HG02678 (cell line): ENCODE data around the gene METAP1D.
A peak's percentile ranks its signal among the peaks of the same experiment; 100 is the strongest.
"Not testable (repeated sequence)": the region's sequence is repeated elsewhere in the genome, so short reads cannot be mapped to it uniquely, and the experiment has no call there.

Experiments
- ATAC-seq: cut with Tn5 transposase; IDR thresholded peaks from one replicate; pipeline ENCODE4 v1.9.1; 2021; ENCODE audit warnings: mild to moderate bottlenecking, moderate library complexity; ENCODE audit not compliant: unreplicated experiment

METAP1D gene

GRCh38 chr2:171996021-171996420 lies 3.7 kb upstream of the METAP1D start:
- no peak for ATAC-seq

GRCh38 chr2:171997031-171997430 lies 2.7 kb upstream of the METAP1D start:
- not testable (repeated sequence) for ATAC-seq

- ATAC-seq, result no peak
Measured at GRCh38 chr2:171999161-171999560, 592 bp upstream of the METAP1D start.

DNA sequence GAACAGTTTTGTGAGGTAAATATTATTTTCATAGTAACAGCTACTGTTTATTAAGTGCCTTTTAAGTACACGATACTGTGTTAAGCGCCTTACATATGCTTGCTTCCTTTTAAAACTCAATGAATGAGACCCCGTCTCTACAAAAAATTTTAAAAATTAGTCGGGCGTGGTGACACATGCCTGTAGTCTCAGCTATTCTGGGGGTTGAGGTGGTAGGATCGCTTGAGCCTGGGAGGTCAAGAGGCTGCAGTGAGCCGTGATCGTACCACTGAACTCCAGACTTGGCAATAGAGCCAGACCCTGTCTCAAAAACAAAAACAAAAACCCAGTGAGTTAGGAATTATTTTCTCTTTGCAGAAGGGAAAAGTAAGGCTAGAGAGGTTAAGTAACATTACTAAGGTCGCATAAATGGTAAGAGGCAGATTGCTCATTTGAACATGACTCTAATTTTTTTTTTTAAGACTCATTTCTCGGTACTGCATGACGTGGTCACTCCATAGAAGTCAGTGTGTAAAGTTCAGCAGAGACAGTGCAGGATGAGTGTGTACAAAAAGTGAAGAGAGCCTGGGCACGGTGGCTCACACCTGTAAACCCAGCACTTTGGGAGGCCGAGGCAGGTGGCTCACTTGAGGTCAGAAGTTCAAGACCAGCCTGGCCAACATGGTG lies 1.1 kb downstream of the METAP1D start:
- no peak for ATAC-seq

DNA sequence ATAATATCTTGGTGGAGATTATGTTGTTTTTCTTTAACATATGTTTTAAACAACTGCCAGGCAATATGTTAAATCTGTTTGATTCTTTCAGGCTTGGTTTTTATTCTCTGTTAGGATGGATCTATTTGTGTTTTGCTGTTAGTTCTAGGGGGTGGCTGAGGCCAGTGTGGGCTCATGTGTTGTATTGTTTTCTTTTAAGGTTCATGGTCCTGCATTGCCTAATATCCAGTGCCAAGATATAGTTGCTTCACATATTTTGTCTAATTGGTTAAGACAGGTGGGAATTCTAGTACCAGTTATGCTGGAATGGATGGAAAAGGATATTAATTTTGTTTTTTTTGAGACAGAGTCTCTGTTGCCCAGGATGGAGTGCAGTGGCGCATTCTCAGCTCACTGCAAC lies 7.6 kb downstream of the METAP1D start:
- no peak for ATAC-seq

GRCh38 chr2:172009823-172010222 lies 10.1 kb downstream of the METAP1D start:
- ATAC-seq, result no peak

GRCh38 chr2:172011812-172012575 lies 12.2 kb downstream of the METAP1D start:
- ATAC-seq, result no peak

DNA sequence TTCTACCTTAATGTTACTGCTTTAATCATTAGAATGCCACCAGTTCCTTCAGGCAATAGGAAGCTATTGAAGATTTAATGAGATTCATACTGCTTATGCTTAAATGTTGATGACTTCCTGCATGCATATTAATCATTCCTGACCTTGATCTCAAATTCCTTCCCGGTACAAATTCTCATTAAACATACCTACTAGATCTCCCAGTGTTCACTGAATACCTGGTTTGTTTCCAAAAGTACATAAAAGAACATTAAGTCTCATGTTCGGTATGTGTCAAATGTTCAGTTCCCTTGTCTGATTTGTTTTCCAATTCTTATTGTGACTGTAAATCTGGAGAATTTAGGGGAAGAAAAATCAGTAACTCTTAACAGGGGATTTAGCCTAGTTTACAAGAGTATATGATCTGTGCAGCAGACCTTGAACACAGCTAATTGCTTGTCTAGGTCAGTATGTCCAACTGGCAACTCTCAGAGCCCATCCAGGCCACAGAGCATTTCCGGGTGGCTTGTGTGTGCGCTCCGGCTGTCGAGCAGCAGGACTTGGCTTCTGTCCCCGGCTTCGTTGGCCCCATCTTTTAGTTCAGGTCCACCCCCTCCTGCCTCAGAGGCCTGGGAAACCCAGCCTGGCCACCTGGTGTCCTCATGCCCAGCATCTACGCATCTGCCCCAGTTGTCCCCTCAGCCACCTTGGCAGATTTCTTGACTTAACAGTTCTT lies 13.1 kb downstream of the METAP1D start:
- ATAC-seq, result no peak

- ATAC-seq, result peak; percentile 78
Measured at GRCh38 chr2:172013396-172013795, 13.6 kb downstream of the METAP1D start.

DNA sequence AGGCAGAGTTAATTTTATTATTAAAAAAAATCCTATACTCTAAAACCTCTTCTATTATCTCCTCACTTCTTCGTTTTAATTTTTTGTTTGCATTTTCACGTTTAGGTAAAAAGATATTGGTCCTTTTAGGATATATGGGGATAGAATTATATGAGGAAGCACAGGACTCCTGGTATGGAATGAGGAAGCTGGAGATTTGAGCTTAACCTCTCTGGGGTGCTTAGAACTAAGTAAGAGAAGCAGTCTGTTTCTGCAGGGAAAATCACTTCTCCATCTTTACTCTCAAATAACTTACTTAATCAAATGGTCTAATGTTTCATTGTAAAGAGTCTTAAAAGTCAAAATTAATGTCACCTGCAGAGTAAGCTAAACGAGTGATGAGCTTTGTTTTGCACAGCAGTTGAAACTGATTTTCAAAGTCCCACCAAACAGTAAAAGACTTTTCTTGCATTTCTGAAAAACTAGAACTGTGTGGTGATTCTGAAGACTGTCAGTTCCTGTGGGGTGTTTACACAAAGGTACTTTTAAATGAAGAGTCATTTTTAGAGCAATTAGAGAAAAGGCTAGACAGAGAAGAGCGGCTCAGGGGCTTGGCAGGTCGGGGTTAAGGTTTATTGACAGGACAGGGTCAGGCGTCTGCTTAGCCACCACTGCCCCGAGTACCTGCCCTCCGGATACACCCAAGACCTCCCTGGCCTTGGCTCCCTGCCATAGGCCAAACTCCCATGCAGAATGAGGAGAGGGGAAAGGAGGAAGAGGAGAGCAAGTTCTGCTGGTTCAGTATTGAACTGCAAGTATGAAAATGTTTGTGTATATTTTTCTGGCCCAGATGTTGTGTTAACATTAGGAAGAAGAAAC lies 21.6 kb downstream of the METAP1D start:
- no peak for ATAC-seq

GRCh38 chr2:172021955-172022354 lies 22.2 kb downstream of the METAP1D start:
- ATAC-seq, result no peak

DNA sequence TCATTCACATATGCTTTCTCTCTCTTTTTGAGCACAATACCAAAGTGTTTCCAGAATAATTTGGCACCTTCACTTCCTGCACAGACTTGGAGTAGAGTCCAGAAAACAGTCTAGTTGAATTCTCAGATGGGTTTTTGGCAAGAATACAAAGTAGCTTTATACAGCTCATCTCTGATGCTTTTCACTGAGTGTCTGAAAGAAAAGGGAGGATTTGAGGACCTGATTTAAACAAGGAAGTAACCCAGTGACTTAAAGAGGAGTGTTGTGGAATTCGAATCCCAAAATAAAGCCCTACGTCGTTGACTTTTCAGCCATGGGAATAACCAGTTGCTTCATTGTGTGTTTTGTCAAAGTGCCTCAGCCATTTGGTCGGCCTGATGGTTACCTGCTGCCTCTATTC lies 31.8 kb downstream of the METAP1D start:
- ATAC-seq, result no peak

- ATAC-seq, result no peak
Measured at GRCh38 chr2:172038121-172038520, 38.4 kb downstream of the METAP1D start.

GRCh38 chr2:172038604-172039003 lies 38.9 kb downstream of the METAP1D start:
- no peak for ATAC-seq

DNA sequence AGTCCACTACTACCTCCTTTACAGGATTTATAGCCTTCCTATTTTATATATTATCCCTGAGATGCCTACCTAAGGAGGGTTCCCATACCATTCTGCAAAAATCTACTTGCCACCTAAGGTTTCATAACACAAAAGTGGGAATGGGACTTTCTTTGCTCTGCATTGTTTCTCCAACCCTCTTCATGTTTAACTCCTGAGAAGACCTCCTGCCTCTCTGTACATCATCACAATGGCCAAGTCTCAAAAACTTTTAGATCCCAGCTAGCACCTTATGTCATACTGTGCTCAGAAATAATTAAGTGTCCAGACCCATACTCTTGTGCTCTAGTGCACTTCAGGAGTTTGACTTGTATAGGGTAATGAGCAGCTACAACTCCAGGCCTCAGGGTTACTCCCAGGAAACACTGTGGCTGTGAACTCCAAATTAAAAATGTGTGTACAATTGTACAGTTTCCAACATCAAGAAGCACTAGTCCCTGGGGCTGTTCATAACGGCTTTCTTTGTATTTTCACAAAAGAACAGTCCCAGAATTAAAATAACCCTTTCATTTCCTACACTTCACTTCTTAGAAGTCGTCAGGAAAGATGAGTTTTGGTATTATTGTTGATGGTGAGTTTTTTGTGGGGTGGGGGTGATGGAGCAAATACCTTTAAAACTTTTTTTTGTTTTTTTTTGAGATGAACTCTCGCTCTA lies 39.4 kb downstream of the METAP1D start:
- ATAC-seq, result no peak

- no peak for ATAC-seq
Measured at GRCh38 chr2:172040311-172040710, 40.6 kb downstream of the METAP1D start.

GRCh38 chr2:172046080-172046678 lies 46.4 kb downstream of the METAP1D start:
- ATAC-seq, result no peak

- ATAC-seq, result no peak
Measured at GRCh38 chr2:172046866-172047565, 47.3 kb downstream of the METAP1D start.
